GM12878 (cell line): ENCODE measurements around the gene SERPINF2. TPM values are rescaled to one million over a fixed set of nuclear protein-coding genes. Genes with fewer than 3 reads are reported as not detected.

ENCODE experiments used
- ASH2L ChIP-seq: fragments of 300-600, 200-600 bp; sonication (generic); IDR thresholded peaks from 2 replicates; pipeline ENCODE4 v1.6.1; 2017; ENCODE audit warnings: low read depth, mild to moderate bottlenecking, borderline replicate concordance
- BCL11A ChIP-seq: IDR thresholded peaks from 2 replicates; pipeline ENCODE4 v1.6.1; 2011; ENCODE audit warnings: low read depth, low read length
- BMI1 ChIP-seq: fragments of 450-650 bp; IDR thresholded peaks from 2 replicates; pipeline ENCODE4 v1.6.1; 2016; ENCODE audit warnings: mild to moderate bottlenecking, moderate library complexity, borderline replicate concordance
- CHD4 ChIP-seq: fragments of 200-600 bp; sonication (generic); IDR thresholded peaks from 2 replicates; pipeline ENCODE4 v1.6.1; 2016; ENCODE audit warnings: mild to moderate bottlenecking
- CREB1 ChIP-seq: IDR thresholded peaks from 2 replicates; pipeline ENCODE4 v1.6.1; 2012; ENCODE audit warnings: low read depth, mild to moderate bottlenecking, inconsistent platforms
- CTCF ChIP-seq, 3 experiments: IDR thresholded peaks in 2 of 3; conservative IDR thresholded peaks in 1 of 3; 2 replicates each; pipeline ENCODE4 v1.5.1; 2011; ENCODE audit warnings: low read depth in 3 of 3, low read length in 3 of 3, mild to moderate bottlenecking in 3 of 3, control low read depth in 2 of 3, moderate library complexity in 2 of 3, inconsistent platforms in 1 of 3, mixed read lengths in 1 of 3; ENCODE audit not compliant: control insufficient read depth in 2 of 3, insufficient read depth in 1 of 3; ENCODE audit errors: extremely low read depth in 1 of 3
- E2F4 ChIP-seq: IDR thresholded peaks from 2 replicates; pipeline ENCODE4 v1.6.1; 2012; ENCODE audit warnings: low read depth, low read length, improper control_type of control experiment
- EED ChIP-seq: sonication (generic); IDR thresholded peaks from 2 replicates; pipeline ENCODE4 v1.6.1; 2016; ENCODE audit warnings: antibody characterized with exemption, low read depth
- ESRRA ChIP-seq: IDR thresholded peaks from 2 replicates; pipeline ENCODE4 v1.6.1; 2012; ENCODE audit warnings: mild to moderate bottlenecking, low read length, improper control_type of control experiment
- KDM1A ChIP-seq: fragments of 200-600 bp; sonication (generic); IDR thresholded peaks from 2 replicates; pipeline ENCODE4 v1.6.1; 2016; ENCODE audit warnings: borderline replicate concordance
- MEF2B ChIP-seq: fragments of 450-650 bp; IDR thresholded peaks from 2 replicates; pipeline ENCODE4 v1.6.1; 2018; ENCODE audit warnings: mild to moderate bottlenecking, moderate library complexity; ENCODE audit not compliant: partially characterized antibody, poor library complexity, severe bottlenecking
- MTA3 ChIP-seq: IDR thresholded peaks from 2 replicates; pipeline ENCODE4 v1.6.1; 2012; ENCODE audit warnings: low read length, inconsistent platforms, borderline replicate concordance
- MYB ChIP-seq: fragments of 150-350 bp; IDR thresholded peaks from 2 replicates; pipeline ENCODE4 v1.6.1; 2014; ENCODE audit warnings: mild to moderate bottlenecking, low read depth, low read length, borderline replicate concordance
- NBN ChIP-seq: fragments of 450-650 bp; IDR thresholded peaks from 2 replicates; pipeline ENCODE4 v1.6.1; 2016
- RAD51 ChIP-seq: fragments of 450-650 bp; IDR thresholded peaks from 2 replicates; pipeline ENCODE4 v1.6.1; 2016; ENCODE audit warnings: moderate library complexity, mild to moderate bottlenecking, inconsistent platforms
- RB1 ChIP-seq: fragments of 450-650 bp; formaldehyde crosslinking; IDR thresholded peaks from 2 replicates; pipeline ENCODE4 v1.6.1; 2017; ENCODE audit warnings: mild to moderate bottlenecking, borderline replicate concordance
- RBBP5 ChIP-seq: fragments of 200-600 bp; sonication (generic); conservative IDR thresholded peaks from 2 replicates; pipeline ENCODE4 v1.6.1; 2016
- RCOR1 ChIP-seq: conservative IDR thresholded peaks from 2 replicates; pipeline ENCODE4 v1.6.1; 2012; ENCODE audit warnings: low read depth, low read length, improper control_type of control experiment
- RELA ChIP-seq: fragments of 450-650 bp; IDR thresholded peaks from 2 replicates; pipeline ENCODE4 v1.8.0; 2014; ENCODE audit warnings: borderline replicate concordance; ENCODE audit not compliant: partially characterized antibody
- SMARCA5 ChIP-seq: fragments of 450-650 bp; IDR thresholded peaks from 2 replicates; pipeline ENCODE4 v1.6.1; 2017; ENCODE audit warnings: mild to moderate bottlenecking
- SREBF1 ChIP-seq: IDR thresholded peaks from 2 replicates; pipeline ENCODE4 v1.6.1; 2012; ENCODE audit warnings: mild to moderate bottlenecking, low read length
- SUPT20H ChIP-seq: IDR thresholded peaks from 2 replicates; pipeline ENCODE4 v1.6.1; 2011; ENCODE audit warnings: low read depth, mild to moderate bottlenecking, low read length, moderate library complexity, borderline replicate concordance; ENCODE audit not compliant: control insufficient read depth
- SUZ12 ChIP-seq: fragments of 200-600 bp; sonication (generic); IDR thresholded peaks from one replicate; pipeline ENCODE4 v1.6.1; 2018; ENCODE audit warnings: antibody characterized with exemption, mild to moderate bottlenecking; ENCODE audit not compliant: unreplicated experiment
- polyA plus RNA-seq, 11 experiments: library from polyadenylated mRNA; depleted of rRNA in 4 of 11; unstranded in 6 of 11; stranded (reverse) in 5 of 11; fragments of >200 nt; fragmentation: Nextera tagmentation in 4 of 11; fragmentation: Illumina TruSeq in 1 of 11; extraction: Ambion mirVana in 4 of 11; extraction: Trizol in 1 of 11; gene quantifications; 1 replicate in 1 of 11; 2 replicates in 10 of 11; pipeline versions ENCODE4 v1.2.1 to v1.2.3, GENCODE V29; 2011 to 2016; ENCODE audit warnings: inconsistent platforms in 2 of 11, missing spikeins in 2 of 11, low read depth in 1 of 11
- total RNA-seq, 4 experiments: library from RNA; depleted of rRNA in 3 of 4; stranded (reverse); fragments of >200 nt in 3 of 4; fragmentation: Illumina TruSeq in 1 of 4; extraction: Trizol in 1 of 4; gene quantifications; 2 replicates each; pipeline versions ENCODE4 v1.2.1 to v1.2.3, GENCODE V29; 2013 to 2021

SERPINF2 gene
- total and polyA plus RNA-seq, 10 of the 15 experiments (the other 5 are each of a cell fraction or from before 2014, with no cell fraction given) = 0.04 to 0.21 (median 0.12) TPM; not detected in 6

GRCh38 chr17:1736348-1737281 is 6.1 kb upstream of the SERPINF2 start (continued):
- no peak; a peak in 1 of 6 replicates for TF ChIP-seq CTCF (IDR thresholded peaks at IDR 0.05 in 2 of 3, conservative IDR thresholded peaks at IDR 0.05 in 1 of 3; ENCODE audit: control insufficient read depth in 2 of 3, extremely low read depth in 1 of 3, insufficient read depth in 1 of 3, low read depth in 3 of 3, low read length in 3 of 3)
- no peak for TF ChIP-seq RBBP5
- TF ChIP-seq CREB1 = no peak
- peak; percentile 73 for TF ChIP-seq NBN
- no peak; the same call in 1 of the 2 replicates for TF ChIP-seq ASH2L
- TF ChIP-seq E2F4 = no peak
- TF ChIP-seq SUPT20H = no peak
- no peak for TF ChIP-seq RB1
- no peak for TF ChIP-seq KDM1A
- no peak for TF ChIP-seq SUZ12
- TF ChIP-seq SMARCA5 = peak; percentile 71; the same call in 1 of the 2 replicates
- peak; percentile 54; the same call in 1 of the 2 replicates for TF ChIP-seq EED
- no peak for TF ChIP-seq BMI1
- TF ChIP-seq RELA = peak; percentile 74
- no peak for TF ChIP-seq CHD4
- no peak for TF ChIP-seq ESRRA
- TF ChIP-seq MTA3 = no peak
- no peak for TF ChIP-seq RCOR1
- TF ChIP-seq SREBF1 = no peak
- no peak for TF ChIP-seq MYB
- TF ChIP-seq BCL11A = no peak
- TF ChIP-seq RAD51 = no peak
- peak; percentile 79 for TF ChIP-seq MEF2B
